GOT3 (cell line): ENCODE measurements around the gene FMN2.
"Not testable (repeated sequence)": the region's sequence is repeated elsewhere in the genome, so short reads cannot be mapped to it uniquely, and the experiment has no call there.

Source experiments
- DNase-seq: peaks from one replicate; lab custom pipeline; 2025; ENCODE audit warnings: mixed read lengths; lab: John Stamatoyannopoulos, UW

Gene FMN2

GRCh38 chr1:240312872-240313271, 221.2 kb downstream of the FMN2 start:
- no peak for DNase-seq

DNA sequence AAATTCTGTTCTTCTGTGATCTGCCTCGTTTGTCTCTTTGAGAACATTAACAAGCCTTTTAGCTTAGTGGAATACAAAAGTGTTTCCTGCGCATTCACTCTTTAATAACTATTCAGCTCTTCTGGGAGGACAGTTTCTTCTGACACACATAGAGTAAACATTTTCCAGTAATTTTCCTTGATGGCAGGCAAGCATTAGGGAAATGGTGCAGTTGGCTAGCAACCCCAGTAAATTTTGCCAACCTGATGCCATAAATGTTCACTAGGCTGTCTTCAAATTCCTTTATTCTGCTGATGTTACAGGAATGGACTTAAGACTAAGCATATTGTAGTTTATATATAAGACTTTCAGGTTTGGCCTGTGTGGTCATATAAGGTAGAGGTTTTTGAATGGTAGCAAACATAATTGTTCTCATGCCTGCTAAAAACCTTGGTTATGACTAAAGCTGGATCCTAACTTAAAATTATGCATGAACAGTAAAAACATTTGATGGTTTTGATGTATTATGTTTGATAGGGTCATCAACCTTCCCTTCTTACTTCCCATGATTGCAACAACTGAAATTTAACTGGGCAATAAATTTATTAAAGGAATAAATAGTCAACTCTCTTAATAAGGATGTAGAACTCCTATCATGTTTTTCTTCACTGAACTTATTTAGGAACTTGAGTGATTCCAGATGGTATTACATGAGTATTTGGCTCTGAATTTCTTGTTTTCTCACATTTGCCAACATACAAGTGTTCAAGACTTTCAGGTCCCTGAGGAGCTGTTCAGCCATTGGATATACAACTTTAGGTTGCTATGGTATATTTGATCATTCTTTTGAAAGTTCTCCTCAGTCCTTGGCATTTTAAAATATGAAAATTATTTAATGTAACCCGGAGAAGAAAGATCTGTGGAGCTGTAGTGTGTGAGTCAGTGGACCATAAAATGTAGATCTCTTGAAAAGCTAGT, 223.4 kb downstream of the FMN2 start:
- DNase-seq, result no peak

DNA sequence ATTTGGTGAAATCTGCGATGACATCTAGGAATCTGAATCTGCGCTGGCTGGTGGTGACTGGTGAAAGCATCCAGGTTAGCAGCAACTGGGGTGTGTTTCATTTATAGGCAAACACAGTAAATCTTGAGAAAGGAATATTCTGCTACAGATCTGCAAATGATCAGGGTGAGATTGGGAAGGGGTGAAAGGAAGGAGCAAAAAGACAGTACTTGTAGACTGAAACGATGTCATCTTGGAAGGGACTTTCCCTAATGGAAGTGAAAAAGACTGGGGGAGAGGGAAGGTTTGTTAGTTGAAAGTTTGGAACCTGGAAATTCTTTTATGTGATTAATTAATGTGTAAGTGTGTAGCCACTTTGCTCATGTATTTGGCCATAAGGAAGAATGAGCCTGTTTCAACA, 228.3 kb downstream of the FMN2 start:
- no peak for DNase-seq

- DNase-seq, result no peak
These were observed 229.0 kb downstream of the FMN2 start for GRCh38 chr1:240320659-240321058.

DNA sequence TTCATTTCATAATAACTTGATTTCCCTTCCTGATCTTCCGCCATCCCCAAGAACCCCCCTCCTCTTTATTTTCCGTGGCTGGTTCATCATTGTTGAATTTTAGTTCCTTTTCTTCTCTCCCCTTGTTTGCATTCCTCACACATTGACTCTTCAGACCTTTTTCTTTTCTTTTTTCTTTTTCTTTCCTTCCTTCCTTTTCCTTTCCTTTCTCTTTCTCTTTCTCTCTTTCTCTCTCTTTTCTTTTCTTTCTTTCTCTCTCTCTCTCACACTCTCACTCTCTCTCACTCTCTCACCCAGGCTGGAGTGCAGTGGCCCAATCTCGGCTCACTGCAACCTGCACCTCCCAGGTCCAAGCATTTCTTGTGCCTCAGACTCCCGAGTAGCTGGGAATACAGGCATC, 231.3 kb downstream of the FMN2 start:
- no peak for DNase-seq

DNA sequence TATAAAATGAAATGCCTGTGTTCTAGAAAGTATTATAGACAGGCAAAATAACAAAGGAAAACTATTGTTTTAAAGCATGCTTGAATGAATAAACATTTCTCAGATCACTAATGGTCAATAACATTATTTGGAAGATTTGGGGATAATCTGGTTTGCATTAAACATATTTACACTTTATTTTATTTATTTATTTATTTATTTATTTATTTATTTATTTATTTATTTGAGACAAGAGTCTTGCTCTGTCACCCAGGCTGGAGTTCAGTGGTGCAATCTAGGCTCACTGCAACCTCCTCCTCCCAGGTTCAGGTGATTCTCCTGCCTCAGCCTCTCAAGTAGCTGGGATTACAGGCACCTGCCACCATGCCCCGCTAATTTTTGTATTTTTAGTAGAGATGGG, 236.7 kb downstream of the FMN2 start:
- not testable (repeated sequence) for DNase-seq

DNA sequence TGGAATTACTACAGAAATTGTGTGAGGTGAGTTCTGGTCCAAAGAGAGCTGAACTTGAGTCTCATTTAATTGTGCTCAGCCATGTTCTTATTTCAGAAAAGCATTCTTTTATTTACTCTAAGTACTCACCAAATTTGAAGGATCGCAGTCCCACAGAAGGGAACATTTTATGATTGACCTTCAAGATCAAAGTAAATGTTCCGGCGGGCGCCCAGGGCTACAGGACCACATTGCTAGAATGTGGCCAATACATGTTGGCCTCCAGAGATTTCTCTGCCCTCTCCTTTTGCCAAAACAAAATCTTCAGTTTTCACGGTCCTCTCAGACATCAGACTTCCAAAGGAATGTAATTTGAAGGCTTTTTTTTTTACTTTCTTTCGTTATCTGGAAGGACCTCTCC, 237.8 kb downstream of the FMN2 start:
- DNase-seq, result no peak

GRCh38 chr1:240332672-240333071, 241.0 kb downstream of the FMN2 start:
- no peak for DNase-seq

DNA sequence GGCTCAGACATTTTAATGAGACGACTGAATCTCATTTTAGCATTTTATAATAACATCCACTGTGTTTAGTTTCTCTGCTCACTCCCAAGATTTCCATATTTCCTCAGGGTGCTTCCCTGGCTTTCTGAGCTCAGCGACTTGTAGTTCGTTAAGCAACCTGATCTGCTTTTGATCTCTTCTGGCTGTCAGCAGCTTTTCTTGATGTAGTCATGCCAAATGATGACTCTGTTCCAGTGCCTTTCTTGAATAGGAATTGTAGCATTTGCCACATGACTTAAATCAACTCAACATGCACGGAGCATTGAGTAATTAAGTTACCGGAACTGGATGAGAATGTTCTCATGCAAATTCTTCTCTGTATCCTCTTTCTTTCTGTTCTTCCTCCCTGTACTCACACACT, 246.1 kb downstream of the FMN2 start:
- DNase-seq, result no peak

DNA sequence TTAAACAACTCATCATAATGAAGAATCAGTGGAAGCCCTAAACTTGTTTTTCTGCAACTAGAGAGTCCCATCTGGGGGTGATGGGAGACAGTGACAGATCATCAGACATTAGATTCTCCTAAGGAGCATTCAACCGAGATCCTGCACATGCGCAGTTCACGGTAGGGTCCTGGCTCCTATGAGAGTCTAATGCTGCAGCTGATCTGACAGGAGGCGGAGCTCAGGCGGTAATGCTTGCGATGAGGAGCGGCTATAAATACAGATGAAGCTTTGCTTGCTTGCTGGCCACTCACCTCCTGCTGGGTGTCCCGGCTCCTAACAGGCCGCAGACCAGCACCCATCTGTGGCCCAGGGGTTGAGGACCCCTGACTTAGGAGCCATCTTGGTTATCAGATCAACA, 247.2 kb downstream of the FMN2 start:
- DNase-seq, result no peak

DNA sequence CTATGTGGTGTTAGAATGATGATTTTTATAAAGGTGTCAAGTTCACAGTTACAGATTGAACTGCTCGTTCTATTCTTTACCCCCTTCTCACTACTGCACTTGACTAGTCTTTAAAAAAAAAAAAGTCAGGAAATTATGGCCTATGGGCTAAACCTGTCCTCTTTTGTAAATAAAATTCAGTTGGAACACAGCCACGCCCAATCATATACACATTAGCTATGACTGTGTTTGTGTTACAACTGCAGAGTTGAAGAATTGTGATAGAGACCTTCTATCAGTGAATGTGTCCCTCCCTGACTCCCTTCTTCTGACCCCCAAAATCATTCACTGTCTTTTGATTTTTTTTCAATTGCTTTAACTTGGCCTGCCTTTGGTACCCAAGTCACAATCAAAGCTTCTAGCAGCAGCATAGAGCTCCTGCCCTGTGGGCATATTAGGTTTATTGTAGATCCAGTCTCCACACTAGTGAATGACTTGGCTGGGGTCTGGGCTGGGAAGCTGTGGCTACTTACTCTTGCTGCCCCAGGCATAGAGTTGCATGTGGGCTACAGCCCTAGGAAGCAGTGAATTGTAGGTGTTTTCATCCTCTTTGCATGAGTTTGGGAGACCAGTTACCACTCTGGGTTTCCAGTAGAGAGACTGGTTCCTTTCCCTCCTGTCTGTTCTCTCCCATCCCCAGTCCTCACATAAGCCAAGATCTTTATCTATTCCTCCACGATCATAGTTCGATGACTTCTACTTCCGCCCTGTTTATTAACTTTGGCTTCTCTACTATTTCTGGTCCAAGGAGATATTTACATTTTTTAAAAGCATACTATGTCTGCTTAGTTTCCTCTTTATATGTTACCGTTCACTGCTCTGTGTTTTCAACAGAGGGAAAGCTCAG, 249.9 kb downstream of the FMN2 start:
- DNase-seq, result no peak

DNA sequence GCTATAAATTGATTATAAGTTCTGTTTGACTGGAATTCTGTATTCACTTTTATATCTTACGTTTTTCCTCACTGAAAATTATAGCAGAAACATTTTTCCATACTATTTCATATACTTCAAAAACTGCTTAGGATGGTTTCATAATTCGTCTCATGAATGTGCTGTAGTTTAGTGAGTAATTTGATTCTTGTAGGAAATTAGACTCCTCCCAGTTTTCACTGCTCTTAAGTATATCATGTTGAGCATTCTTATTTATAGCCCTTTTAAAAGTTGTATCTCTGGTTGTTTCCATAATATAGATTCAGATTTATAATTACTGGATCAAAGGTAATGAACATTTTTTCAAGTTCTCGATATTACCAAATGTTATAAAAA, 250.6 kb downstream of the FMN2 start:
- no peak for DNase-seq

GRCh38 chr1:240343045-240343444, 251.4 kb downstream of the FMN2 start:
- no peak for DNase-seq

GRCh38 chr1:240343966-240344365, 252.3 kb downstream of the FMN2 start:
- no peak for DNase-seq

GRCh38 chr1:240344918-240345317, 253.2 kb downstream of the FMN2 start:
- DNase-seq, result no peak

- no peak for DNase-seq
These were observed 258.0 kb downstream of the FMN2 start for GRCh38 chr1:240349695-240350094.

DNA sequence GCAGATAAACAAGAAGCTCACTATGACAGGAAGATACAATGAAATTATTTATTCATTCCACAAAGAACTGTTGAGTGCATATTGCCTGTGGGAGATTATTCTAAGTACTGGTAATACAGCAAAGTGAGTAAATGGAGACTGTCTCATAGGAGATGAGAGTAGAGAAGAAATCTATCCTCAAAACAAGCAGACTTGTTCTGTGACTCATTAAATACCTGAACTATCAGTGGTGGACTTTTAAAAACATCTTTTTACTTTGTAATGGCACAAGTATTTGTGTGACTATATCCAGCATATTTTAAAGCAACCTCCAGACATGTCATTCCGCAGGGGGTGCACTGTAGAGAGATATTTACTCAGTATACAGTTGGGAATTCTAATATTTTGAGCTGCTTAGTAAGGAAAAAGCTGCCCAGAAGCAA, 259.2 kb downstream of the FMN2 start:
- no peak for DNase-seq

DNA sequence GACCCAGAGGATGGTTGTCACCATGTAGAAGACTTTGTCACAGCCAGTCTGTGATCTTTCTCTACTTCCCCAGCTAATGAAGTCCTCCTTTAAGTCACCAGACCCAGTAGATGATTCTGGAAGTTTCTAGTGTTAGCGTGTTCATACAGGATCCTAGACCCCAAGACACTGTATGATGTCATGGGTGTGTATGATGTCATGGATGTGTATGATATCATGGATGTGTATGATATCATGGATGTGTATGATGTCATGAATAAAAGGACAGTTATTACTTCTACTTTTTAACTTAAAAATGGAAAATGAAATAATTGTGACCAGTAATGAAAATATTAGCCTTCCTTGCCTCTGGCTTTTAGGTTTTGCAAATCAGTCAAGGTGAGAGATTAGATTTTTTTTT, 260.0 kb downstream of the FMN2 start:
- DNase-seq, result no peak

GRCh38 chr1:240352769-240353168, 261.1 kb downstream of the FMN2 start:
- DNase-seq, result no peak

DNA sequence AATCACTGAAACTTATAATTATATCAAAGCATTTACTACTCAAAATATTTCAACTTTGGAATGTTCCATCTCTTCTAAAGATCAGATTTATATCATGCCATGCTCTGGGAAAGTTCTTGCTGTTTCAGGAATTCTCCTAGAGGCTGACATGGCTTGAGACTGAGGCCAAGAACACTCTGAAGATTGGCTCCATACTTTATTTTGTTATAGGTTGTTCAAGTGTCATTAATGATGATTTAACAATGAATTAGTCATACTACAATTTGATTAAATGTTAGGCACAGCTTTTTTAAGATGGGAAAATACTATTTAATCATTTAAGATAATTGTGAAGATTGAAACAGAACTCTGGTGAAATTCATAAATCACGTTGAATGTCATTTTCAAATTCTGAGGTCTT, 264.9 kb downstream of the FMN2 start:
- no peak for DNase-seq

DNA sequence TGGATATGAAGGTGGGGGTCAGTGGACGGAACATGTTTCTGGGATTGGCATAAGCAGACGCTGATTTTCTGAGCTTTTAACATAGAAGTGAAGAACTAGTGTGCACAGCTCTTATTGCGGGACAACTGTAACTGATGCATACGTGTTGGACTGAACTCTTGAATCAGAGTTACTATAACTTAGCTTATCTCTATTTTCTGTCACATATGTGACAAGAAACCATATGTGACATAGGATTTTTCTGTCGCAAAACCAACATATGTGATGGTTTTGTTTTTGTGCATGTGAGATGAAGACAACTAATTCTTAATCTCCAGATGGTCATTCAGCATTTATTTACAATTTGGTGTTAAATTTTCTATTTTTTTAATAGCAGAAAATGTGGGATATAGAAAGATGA, 270.4 kb downstream of the FMN2 start:
- no peak for DNase-seq

- DNase-seq, result no peak
These were observed 271.1 kb downstream of the FMN2 start for GRCh38 chr1:240362826-240363225.

- DNase-seq, result no peak
These were observed 271.6 kb downstream of the FMN2 start for GRCh38 chr1:240363315-240363714.
